SK-N-SH (cell line): ENCODE measurements around the gene MYO1E. TPM values are rescaled to one million over a fixed set of nuclear protein-coding genes. Genes with fewer than 3 reads are reported as not detected.

Experiments used
- CTCF ChIA-PET: fragments of 300-600, 350-600 bp; formaldehyde crosslinking; extraction: SDS; loops from one replicate; lab custom pipeline; 2021; lab: Yijun Ruan, JAX
- POLR2A ChIA-PET: fragments of 350-600 bp; sonication (Branson Sonifier 250); formaldehyde crosslinking; extraction: SDS; loops from one replicate; lab custom pipeline; 2020; ENCODE audit warnings: antibody characterized with exemption, inconsistent platforms; lab: Yijun Ruan, JAX
- DNase-seq: peaks from one replicate; pipeline ENCODE4 v3.0.0; 2012
- H2AFZ ChIP-seq: fragments of 200-600 bp; sonication (generic); 2 replicates; pipeline ENCODE4 v1.8.1; 2016; ENCODE audit warnings: antibody characterized with exemption, mild to moderate bottlenecking, low read depth
- H3F3A ChIP-seq: fragments of 200-600 bp; sonication (generic); replicated peaks from 2 replicates; pipeline ENCODE3; 2016; ENCODE audit warnings: antibody characterized with exemption, mild to moderate bottlenecking; ENCODE audit not compliant: insufficient read depth
- H3K27ac ChIP-seq, 2 experiments: fragments of 200-500 bp in 1 of 2; fragments of 200-600 bp in 1 of 2; sonication (Bioruptor generic) in 1 of 2; sonication (generic), shearing (Covaris generic) in 1 of 2; 2 replicates each; pipeline versions ENCODE4 v1.5.1 to v1.6.1; 2014 to 2016; ENCODE audit warnings: low read depth in 2 of 2, inconsistent platforms in 1 of 2, low read length in 1 of 2, mild to moderate bottlenecking in 1 of 2, mixed read lengths in 1 of 2
- H3K27me3 ChIP-seq: fragments of 200-600 bp; sonication (generic), shearing (Covaris generic); 2 replicates; pipeline ENCODE4 v1.6.1; 2016; ENCODE audit warnings: mixed run types; ENCODE audit not compliant: insufficient read depth
- H3K36me3 ChIP-seq, 2 experiments: fragments of 200-500 bp in 1 of 2; fragments of 200-600 bp in 1 of 2; sonication (Bioruptor generic) in 1 of 2; sonication (generic) in 1 of 2; replicated peaks in 1 of 2; 2 replicates each; pipeline versions ENCODE3 to v1.5.1; 2014 to 2016; ENCODE audit warnings: low read length in 1 of 2, mild to moderate bottlenecking in 1 of 2; ENCODE audit not compliant: insufficient read depth in 2 of 2, control insufficient read depth in 1 of 2
- H3K4me1 ChIP-seq, 2 experiments: fragments of 200-500 bp in 1 of 2; fragments of 200-600 bp in 1 of 2; sonication (Bioruptor generic) in 1 of 2; sonication (generic), shearing (Covaris generic) in 1 of 2; 2 replicates each; pipeline versions ENCODE4 v1.5.1 to v1.6.1; 2014 to 2016; ENCODE audit warnings: low read depth in 1 of 2, low read length in 1 of 2, mixed run types in 1 of 2; ENCODE audit not compliant: insufficient read depth in 2 of 2, control insufficient read depth in 1 of 2
- H3K4me2 ChIP-seq: fragments of 200-600 bp; sonication (generic), shearing (Covaris generic); 2 replicates; pipeline ENCODE4 v1.6.1; 2017; ENCODE audit warnings: mixed run types
- H3K4me3 ChIP-seq, 2 experiments: fragments of 200-500 bp in 1 of 2; fragments of 200-600 bp in 1 of 2; sonication (Bioruptor generic) in 1 of 2; sonication (generic), shearing (Covaris generic) in 1 of 2; 2 replicates each; pipeline versions ENCODE4 v1.5.1 to v1.8.1; 2014 to 2016; ENCODE audit warnings: low read depth in 2 of 2, inconsistent platforms in 1 of 2, low read length in 1 of 2, mild to moderate bottlenecking in 1 of 2, mixed read lengths in 1 of 2, moderate library complexity in 1 of 2
- H3K79me2 ChIP-seq: fragments of 200-600 bp; sonication (generic); 2 replicates; pipeline ENCODE4 v1.8.1; 2017; ENCODE audit warnings: mild to moderate bottlenecking; ENCODE audit not compliant: insufficient read depth
- H3K9ac ChIP-seq: fragments of 200-600 bp; sonication (generic); 2 replicates; pipeline ENCODE4 v1.6.1; 2017; ENCODE audit warnings: mixed run types
- H3K9me2 ChIP-seq: fragments of 200-600 bp; sonication (generic); 2 replicates; pipeline ENCODE4 v1.6.1; 2017; ENCODE audit warnings: mixed run types
- H3K9me3 ChIP-seq: fragments of 200-600 bp; sonication (generic); 2 replicates; pipeline ENCODE4 v1.6.1; 2017; ENCODE audit warnings: mixed run types, mild to moderate bottlenecking, moderate library complexity
- H4K20me1 ChIP-seq: fragments of 200-600 bp; sonication (generic); 2 replicates; pipeline ENCODE4 v1.6.1; 2017; ENCODE audit warnings: mild to moderate bottlenecking, mixed run types; ENCODE audit not compliant: insufficient read depth
- ELF1 ChIP-seq: IDR thresholded peaks from 2 replicates; pipeline ENCODE4 v1.4.0; 2012
- EZH2phosphoT487 ChIP-seq: fragments of 200-600 bp; sonication (generic); IDR thresholded peaks from 2 replicates; pipeline ENCODE4 v1.6.1; 2017; ENCODE audit warnings: low read depth, mixed run types, mild to moderate bottlenecking, antibody characterized with exemption, moderate library complexity, borderline replicate concordance
- FOSL2 ChIP-seq: IDR thresholded peaks from 2 replicates; pipeline ENCODE4 v1.4.0; 2012; ENCODE audit warnings: low read depth, mild to moderate bottlenecking, moderate library complexity, borderline replicate concordance
- FOXM1 ChIP-seq: IDR thresholded peaks from 2 replicates; pipeline ENCODE4 v1.4.0; 2012; ENCODE audit warnings: low read depth, mild to moderate bottlenecking
- GABPA ChIP-seq: IDR thresholded peaks from 2 replicates; pipeline ENCODE4 v1.4.0; 2012; ENCODE audit warnings: low read depth, mild to moderate bottlenecking
- IRF3 ChIP-seq: fragments of 150-350 bp; IDR thresholded peaks from 2 replicates; pipeline ENCODE4 v1.6.1; 2016; ENCODE audit warnings: mild to moderate bottlenecking, low read depth, low read length
- JUND ChIP-seq: IDR thresholded peaks from 2 replicates; pipeline ENCODE4 v1.4.0; 2012
- NFIC ChIP-seq: IDR thresholded peaks from 2 replicates; pipeline ENCODE4 v1.4.0; 2012; ENCODE audit warnings: borderline replicate concordance
- PBX3 ChIP-seq: IDR thresholded peaks from 2 replicates; pipeline ENCODE4; 2012
- POLR2AphosphoS5 ChIP-seq: IDR thresholded peaks from 2 replicates; pipeline ENCODE4 v1.6.1; 2012; ENCODE audit warnings: low read depth, low read length
- RAD21 ChIP-seq: IDR thresholded peaks from 2 replicates; pipeline ENCODE4 v1.6.1; 2012; ENCODE audit warnings: mild to moderate bottlenecking, low read length
- RFX5 ChIP-seq: IDR thresholded peaks from 2 replicates; pipeline ENCODE4 v1.6.1; 2012; ENCODE audit warnings: mild to moderate bottlenecking, improper control_type of control experiment, low read length
- RXRA ChIP-seq: IDR thresholded peaks from 2 replicates; pipeline ENCODE4 v1.4.0; 2012; ENCODE audit warnings: low read depth, mild to moderate bottlenecking, borderline replicate concordance
- SIN3A ChIP-seq: IDR thresholded peaks from 2 replicates; pipeline ENCODE4 v1.6.1; 2012; ENCODE audit warnings: low read depth, mild to moderate bottlenecking, low read length, moderate library complexity, borderline replicate concordance
- SMC3 ChIP-seq: IDR thresholded peaks from 2 replicates; pipeline ENCODE4 v1.6.1; 2012; ENCODE audit warnings: low read depth, low read length, improper control_type of control experiment
- TAF1 ChIP-seq: IDR thresholded peaks from 2 replicates; pipeline ENCODE4 v1.6.1; 2012; ENCODE audit warnings: low read depth, mild to moderate bottlenecking, low read length, moderate library complexity, borderline replicate concordance
- TEAD4 ChIP-seq: IDR thresholded peaks from 2 replicates; pipeline ENCODE4 v1.4.0; 2012; ENCODE audit warnings: mild to moderate bottlenecking, borderline replicate concordance; ENCODE audit not compliant: insufficient read depth
- WGBS: methylation state at CpG from one replicate; pipeline ENCODE4 v1.1.6; 2017; ENCODE audit warnings: low lambda C conversion rate; 5-methylcytosine and 5-hydroxymethylcytosine counted together
- polyA plus RNA-seq, 3 experiments: library from polyadenylated mRNA; depleted of rRNA; stranded (reverse); fragments of >200 nt; gene quantifications; 2 replicates each; pipeline ENCODE4 v1.2.3, GENCODE V29; 2012
- TF ChIP-seq, protein P1 (sequence below): IDR thresholded peaks from 2 replicates; pipeline ENCODE4 v1.4.0; 2012; ENCODE audit warnings: low read depth, borderline replicate concordance

The MYO1E gene
- polyA plus RNA-seq, 1 of the 3 experiments (the other 2 are of a cell fraction) = 9.7 TPM

DNA sequence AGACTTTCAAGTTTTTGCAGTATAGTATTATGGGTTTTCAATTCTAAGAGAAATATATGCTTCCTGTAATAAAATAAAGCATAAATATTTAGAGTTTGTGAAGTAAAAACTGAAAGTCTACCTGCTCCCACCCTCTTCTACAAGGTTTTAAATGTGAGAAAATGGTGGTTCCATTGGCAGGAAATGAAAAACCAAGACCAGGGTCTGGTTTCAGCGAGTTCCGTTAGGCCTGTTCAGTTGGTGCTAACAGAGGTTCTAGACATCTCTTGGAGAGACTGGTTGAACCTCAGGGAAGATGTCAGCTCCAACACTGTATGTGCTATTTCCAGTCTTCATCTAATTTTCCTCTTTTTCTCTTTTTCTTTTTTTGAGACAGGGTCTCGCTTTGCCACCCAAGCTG lies 11.8 kb upstream of the MYO1E start:
- ChIA-PET CTCF (interaction anchor here (1.9 kb wide), 1 partner anchor 29 kb away, joined by 3 read pairs; no protein-coding TSS in a partner anchor), POLR2A (interaction anchor here (0.6 kb wide), 1 partner anchor 15 kb away, joined by 5 read pairs; no protein-coding TSS in a partner anchor)
- Histone ChIP-seq H3K9me2 (no peaks in the 10 kb centered on the region), H3K27me3 (no peaks in the 10 kb centered on the region), H3K36me3 (no peaks in the 10 kb centered on the region), H3K27ac (no peak overlapping the region), H2AFZ (no peak overlapping the region), H4K20me1 (no peaks in the 10 kb centered on the region)
- TF ChIP-seq, protein P1, sequence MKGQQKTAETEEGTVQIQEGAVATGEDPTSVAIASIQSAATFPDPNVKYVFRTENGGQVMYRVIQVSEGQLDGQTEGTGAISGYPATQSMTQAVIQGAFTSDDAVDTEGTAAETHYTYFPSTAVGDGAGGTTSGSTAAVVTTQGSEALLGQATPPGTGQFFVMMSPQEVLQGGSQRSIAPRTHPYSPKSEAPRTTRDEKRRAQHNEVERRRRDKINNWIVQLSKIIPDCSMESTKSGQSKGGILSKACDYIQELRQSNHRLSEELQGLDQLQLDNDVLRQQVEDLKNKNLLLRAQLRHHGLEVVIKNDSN = no peak
- TF ChIP-seq TAF1 (no peak), IRF3 (no peak), PBX3 (no peak), NFIC (no peak), JUND (no peak), RAD21 (no peak), GABPA (no peak), RFX5 (no peak), FOXM1 (no peak), EZH2phosphoT487 (no peak), ELF1 (no peak), FOSL2 (no peak), SMC3 (no peak), RXRA (no peak), TEAD4 (no peak), SIN3A (no peak), POLR2AphosphoS5 (no peak)
- TF ChIP-seq, all 33 proteins: peak for 0
- H3F3A ChIP-seq = peaks cover 3% of the 10 kb centered on the region
- H3K9ac ChIP-seq = no peak overlapping the region
- no peak overlapping the region for H3K4me3 ChIP-seq
- no peaks in the 10 kb centered on the region for H3K9me3 ChIP-seq
- H3K4me2 ChIP-seq = no peak overlapping the region
- H3K4me1 ChIP-seq = no peaks in the 10 kb centered on the region
- H3K79me2 ChIP-seq = no peaks in the 10 kb centered on the region
- no peak for DNase-seq
- 79% methylated on average over 3 of the region's 3 CpGs for WGBS
